Esophagus muscularis mucosa (tissue), 3 donors: Measurements from ENCODE around the gene KCNK2.

Experiments used
- EP300 ChIP-seq: sonication (generic); formaldehyde crosslinking; IDR thresholded peaks from one replicate; pipeline ENCODE4 v1.6.1; 2017; ENCODE audit warnings: antibody characterized with exemption
- TF ChIP-seq, protein P1 (sequence below), 3 experiments: fragments of 200-600 bp in 2 of 3; fragments of 450-650 bp in 1 of 3; sonication (generic) in 2 of 3; IDR thresholded peaks; one replicate each; pipeline ENCODE4 v1.5.1; 2017 to 2019; ENCODE audit warnings: antibody characterized with exemption in 3 of 3, mild to moderate bottlenecking in 2 of 3, moderate library complexity in 1 of 3

DNA sequence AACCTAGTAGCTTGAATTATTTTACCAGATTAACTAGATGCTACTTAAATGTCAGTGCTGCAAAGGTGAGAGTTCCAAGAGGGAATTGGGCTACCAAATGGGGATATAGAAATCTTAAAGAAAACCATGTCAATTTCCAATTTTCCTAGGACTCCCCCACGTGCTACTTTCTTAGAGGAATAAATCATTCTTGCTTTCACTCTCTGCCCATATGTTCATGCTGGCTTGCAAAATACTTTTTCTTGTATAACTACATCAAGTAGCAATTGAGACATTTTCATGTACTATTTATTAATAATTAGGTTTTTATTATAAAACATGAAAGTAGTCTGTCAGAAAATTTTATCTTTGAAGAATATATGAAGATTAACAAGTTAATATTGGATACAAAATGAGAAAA is 11.8 kb downstream of the KCNK2 start:
- TF ChIP-seq, protein P1, sequence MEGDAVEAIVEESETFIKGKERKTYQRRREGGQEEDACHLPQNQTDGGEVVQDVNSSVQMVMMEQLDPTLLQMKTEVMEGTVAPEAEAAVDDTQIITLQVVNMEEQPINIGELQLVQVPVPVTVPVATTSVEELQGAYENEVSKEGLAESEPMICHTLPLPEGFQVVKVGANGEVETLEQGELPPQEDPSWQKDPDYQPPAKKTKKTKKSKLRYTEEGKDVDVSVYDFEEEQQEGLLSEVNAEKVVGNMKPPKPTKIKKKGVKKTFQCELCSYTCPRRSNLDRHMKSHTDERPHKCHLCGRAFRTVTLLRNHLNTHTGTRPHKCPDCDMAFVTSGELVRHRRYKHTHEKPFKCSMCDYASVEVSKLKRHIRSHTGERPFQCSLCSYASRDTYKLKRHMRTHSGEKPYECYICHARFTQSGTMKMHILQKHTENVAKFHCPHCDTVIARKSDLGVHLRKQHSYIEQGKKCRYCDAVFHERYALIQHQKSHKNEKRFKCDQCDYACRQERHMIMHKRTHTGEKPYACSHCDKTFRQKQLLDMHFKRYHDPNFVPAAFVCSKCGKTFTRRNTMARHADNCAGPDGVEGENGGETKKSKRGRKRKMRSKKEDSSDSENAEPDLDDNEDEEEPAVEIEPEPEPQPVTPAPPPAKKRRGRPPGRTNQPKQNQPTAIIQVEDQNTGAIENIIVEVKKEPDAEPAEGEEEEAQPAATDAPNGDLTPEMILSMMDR (IDR thresholded peaks at IDR 0.05): no peak
- no peak for TF ChIP-seq EP300
